Stimulated activated CD4-positive, alpha-beta T cell treated with anti-CD3 and anti-CD28 coated beads, Interleukin-15, amount 100 ng/mL, for 24 hours (primary cell): ENCODE data around the gene DDX59.
A peak's percentile ranks its signal among the peaks of the same experiment; 100 is the strongest.

ENCODE experiments used
- DNase-seq: peaks from one replicate; pipeline ENCODE4 v3.0.0-alpha.2; 2020

DDX59 gene

GRCh38 chr1:200669314-200670241 is at the start of gene DDX59:
DDX59 (minus strand) TSS chr1:200669907; CDS start chr1:200666740, 3,167 bp downstream.
- DNase-seq: peak; percentile 97

GRCh38 chr1:200714504-200715187 is 44.9 kb upstream of the DDX59 start:
- DNase-seq: no peak

- DNase-seq: no peak
These were observed 40.5 kb upstream of the DDX59 start for GRCh38 chr1:200710166-200710565.

GRCh38 chr1:200708769-200709168 is 39.1 kb upstream of the DDX59 start:
- DNase-seq: no peak

GRCh38 chr1:200708161-200708560 is 38.5 kb upstream of the DDX59 start:
- DNase-seq: no peak

- DNase-seq: no peak
These were observed 37.4 kb upstream of the DDX59 start for GRCh38 chr1:200707116-200707515.

- no peak for DNase-seq
These were observed 36.6 kb upstream of the DDX59 start for GRCh38 chr1:200706111-200706814.

- DNase-seq: no peak
These were observed 35.3 kb upstream of the DDX59 start for GRCh38 chr1:200704986-200705500.

- DNase-seq: no peak
These were observed 30.2 kb upstream of the DDX59 start for GRCh38 chr1:200699871-200700270.

- no peak for DNase-seq
These were observed 25.0 kb upstream of the DDX59 start for GRCh38 chr1:200694738-200695137.

GRCh38 chr1:200693327-200693726 is 23.6 kb upstream of the DDX59 start:
- no peak for DNase-seq

GRCh38 chr1:200692316-200692715 is 22.6 kb upstream of the DDX59 start:
- DNase-seq: no peak

GRCh38 chr1:200686620-200687019 is 16.9 kb upstream of the DDX59 start:
- no peak for DNase-seq

GRCh38 chr1:200684015-200684414 is 14.3 kb upstream of the DDX59 start:
- no peak for DNase-seq

- no peak for DNase-seq
These were observed 13.6 kb upstream of the DDX59 start for GRCh38 chr1:200683298-200683697.

GRCh38 chr1:200681231-200681630 is 11.5 kb upstream of the DDX59 start:
- no peak for DNase-seq

- no peak for DNase-seq
These were observed 7.1 kb upstream of the DDX59 start for GRCh38 chr1:200676829-200677228.

GRCh38 chr1:200675588-200675852 is 5.8 kb upstream of the DDX59 start:
- no peak for DNase-seq

- no peak for DNase-seq
These were observed 5.3 kb upstream of the DDX59 start for GRCh38 chr1:200674838-200675587.

- DNase-seq: no peak
These were observed 4.5 kb upstream of the DDX59 start for GRCh38 chr1:200673952-200674823.

- no peak for DNase-seq
These were observed 1.6 kb upstream of the DDX59 start for GRCh38 chr1:200671235-200671786.
